HG03039 (cell line): ENCODE data around the gene DCAF15.
"Not testable (repeated sequence)": the region's sequence is repeated elsewhere in the genome, so short reads cannot be mapped to it uniquely, and the experiment has no call there.

Experiments used
- ATAC-seq: cut with Tn5 transposase; IDR thresholded peaks from one replicate; pipeline ENCODE4 v1.9.1; 2021; ENCODE audit warnings: mild to moderate bottlenecking, moderate library complexity; ENCODE audit not compliant: unreplicated experiment

Gene DCAF15, protein sequence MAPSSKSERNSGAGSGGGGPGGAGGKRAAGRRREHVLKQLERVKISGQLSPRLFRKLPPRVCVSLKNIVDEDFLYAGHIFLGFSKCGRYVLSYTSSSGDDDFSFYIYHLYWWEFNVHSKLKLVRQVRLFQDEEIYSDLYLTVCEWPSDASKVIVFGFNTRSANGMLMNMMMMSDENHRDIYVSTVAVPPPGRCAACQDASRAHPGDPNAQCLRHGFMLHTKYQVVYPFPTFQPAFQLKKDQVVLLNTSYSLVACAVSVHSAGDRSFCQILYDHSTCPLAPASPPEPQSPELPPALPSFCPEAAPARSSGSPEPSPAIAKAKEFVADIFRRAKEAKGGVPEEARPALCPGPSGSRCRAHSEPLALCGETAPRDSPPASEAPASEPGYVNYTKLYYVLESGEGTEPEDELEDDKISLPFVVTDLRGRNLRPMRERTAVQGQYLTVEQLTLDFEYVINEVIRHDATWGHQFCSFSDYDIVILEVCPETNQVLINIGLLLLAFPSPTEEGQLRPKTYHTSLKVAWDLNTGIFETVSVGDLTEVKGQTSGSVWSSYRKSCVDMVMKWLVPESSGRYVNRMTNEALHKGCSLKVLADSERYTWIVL

DNA sequence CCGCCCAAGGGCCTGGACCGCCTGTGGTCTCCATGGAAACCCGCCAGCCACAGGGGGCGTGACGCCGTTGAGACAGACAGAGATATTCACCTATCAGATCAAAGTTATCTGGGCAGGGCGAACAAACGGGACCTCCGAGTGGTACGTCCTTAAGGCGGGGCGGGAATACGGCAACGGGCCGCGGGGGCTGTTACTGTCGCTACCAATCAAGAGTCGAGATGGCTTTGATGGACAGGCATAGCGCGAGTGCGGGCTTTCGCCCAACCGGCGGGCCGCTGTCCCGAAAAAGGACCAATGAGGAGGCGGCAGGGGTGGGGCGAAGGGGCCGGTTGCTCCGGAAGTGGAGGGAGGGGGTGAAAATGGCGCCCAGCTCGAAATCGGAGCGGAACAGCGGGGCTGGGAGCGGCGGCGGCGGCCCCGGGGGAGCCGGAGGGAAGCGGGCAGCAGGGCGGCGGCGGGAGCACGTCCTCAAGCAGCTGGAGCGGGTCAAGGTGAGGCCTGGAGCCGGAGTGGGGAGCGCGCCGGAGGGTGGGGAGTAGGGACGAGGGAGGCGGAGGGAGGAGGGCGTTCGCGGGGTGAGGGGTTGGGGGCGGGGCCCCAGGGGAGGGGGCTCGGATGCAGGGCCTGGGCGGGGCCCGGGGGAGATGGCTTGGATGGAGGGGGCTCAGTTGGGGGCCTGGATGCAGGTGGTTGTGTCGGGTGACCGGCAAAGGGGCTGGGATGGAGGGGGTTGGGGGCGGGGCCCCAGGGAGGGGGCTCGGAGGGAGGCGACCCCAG, at the start of gene DCAF15:
DCAF15 (plus strand) TSS at position 356 of the 777 bp plus-strand sequence; CDS start at position 360, 4 bp downstream.
- peak; percentile 92 for ATAC-seq

- no peak for ATAC-seq
Observed at GRCh38 chr19:13902993-13903555, 49.2 kb upstream of the DCAF15 start.

DNA sequence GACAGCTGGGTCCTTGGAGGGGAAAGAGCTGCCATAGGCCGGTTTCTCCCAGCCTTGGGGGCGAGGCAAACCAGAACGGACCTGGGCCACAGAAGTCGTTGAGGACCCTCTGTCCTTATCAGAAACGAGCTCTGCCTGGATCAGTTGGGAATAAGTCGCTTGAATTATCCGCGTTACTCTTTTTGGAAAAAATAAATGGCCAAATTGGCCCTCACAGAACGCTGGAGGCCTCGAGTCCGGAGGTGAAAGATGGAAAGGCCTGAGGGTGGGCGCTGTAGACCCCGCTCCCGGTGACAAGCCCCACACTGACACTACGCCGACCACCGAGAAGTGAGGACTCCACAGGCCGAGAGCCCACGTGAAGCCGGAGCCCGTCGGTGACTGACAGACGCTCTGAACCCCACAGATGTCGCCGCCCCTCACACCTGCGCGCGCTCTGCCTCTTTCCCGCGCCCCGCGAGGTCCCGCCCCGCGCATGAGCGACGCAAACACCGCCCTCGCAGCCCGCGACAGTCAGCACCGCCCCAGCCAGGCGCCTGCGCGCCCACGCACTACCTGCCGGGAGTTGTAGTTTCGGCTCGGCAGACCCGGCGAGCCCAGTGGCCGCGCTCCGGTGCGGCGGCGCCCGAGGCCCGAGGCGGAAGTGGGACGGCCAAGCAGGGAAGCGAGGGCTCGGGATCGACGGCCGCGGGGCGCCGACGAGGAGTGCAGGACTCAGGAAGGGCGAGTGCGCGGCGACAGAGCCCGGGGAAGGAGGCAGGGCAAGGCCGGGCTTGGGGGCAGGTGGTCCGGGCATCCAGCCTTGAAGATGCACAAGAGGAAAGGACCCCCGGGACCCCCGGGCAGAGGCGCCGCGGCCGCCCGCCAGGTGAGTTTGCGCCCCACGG, 46.4 kb upstream of the DCAF15 start, which contains the start of the genes BRME1 and CC2D1A:
BRME1 (minus strand) TSS at position 484 of the 887 bp plus-strand sequence. CDS start 1,225 bp downstream, outside the sequence.
CC2D1A (plus strand) TSS at position 568 of the 887 bp plus-strand sequence; CDS start at position 809, 241 bp downstream.
- peak; percentile 81 for ATAC-seq

- ATAC-seq = peak; percentile 17
Observed at GRCh38 chr19:13906521-13906904, 45.8 kb upstream of the DCAF15 start.

- ATAC-seq = no peak
Observed at GRCh38 chr19:13906910-13907309, 45.4 kb upstream of the DCAF15 start.

GRCh38 chr19:13908674-13909073, 43.6 kb upstream of the DCAF15 start:
- no peak for ATAC-seq

DNA sequence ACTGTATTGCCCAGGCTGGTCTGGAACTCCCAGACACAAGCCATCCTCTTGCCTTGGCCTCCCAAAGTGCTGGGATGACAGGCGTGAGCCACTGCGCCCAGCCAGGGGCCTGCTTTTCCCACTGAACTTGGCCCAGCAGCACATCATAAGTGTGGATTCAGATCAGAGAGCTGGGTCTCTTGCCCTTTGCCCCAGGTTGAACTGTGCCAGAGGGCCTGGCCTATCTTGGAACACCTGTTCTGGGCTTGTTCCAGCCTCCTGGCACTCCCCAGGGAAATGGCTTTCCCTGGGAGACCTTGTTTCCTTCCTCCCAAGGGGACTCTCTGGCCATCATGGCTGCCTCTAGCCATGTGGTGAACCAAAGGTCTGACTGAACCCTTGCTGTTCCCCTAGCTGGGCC, 42.9 kb upstream of the DCAF15 start:
- ATAC-seq = no peak

- no peak for ATAC-seq
Observed at GRCh38 chr19:13913352-13913751, 39.0 kb upstream of the DCAF15 start.

- no peak for ATAC-seq
Observed at GRCh38 chr19:13914777-13915176, 37.5 kb upstream of the DCAF15 start.

DNA sequence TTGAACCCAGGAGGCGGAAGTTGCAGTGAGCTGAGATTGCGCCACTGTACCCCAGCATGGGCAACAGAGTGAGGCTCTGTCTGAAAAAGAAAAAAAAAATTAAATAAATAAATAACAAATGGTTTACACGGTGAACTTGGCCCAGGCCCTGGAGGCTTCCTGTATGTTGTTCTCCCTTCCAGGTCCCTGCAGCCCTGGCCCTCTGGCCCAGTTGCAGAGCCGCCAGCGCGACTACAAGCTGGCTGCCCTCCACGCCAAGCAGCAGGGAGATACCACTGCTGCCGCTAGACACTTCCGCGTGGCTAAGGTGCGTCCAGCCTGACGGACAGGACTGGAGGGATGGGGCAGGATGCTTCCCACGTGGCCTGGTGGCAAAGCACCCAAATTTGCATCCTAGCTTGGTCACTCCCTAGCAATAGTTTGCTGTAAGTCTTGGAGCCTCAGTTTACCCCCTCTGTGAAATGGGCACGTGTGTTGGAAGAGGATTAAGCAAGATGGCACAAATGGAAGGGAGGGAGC, 34.4 kb upstream of the DCAF15 start:
- no peak for ATAC-seq

DNA sequence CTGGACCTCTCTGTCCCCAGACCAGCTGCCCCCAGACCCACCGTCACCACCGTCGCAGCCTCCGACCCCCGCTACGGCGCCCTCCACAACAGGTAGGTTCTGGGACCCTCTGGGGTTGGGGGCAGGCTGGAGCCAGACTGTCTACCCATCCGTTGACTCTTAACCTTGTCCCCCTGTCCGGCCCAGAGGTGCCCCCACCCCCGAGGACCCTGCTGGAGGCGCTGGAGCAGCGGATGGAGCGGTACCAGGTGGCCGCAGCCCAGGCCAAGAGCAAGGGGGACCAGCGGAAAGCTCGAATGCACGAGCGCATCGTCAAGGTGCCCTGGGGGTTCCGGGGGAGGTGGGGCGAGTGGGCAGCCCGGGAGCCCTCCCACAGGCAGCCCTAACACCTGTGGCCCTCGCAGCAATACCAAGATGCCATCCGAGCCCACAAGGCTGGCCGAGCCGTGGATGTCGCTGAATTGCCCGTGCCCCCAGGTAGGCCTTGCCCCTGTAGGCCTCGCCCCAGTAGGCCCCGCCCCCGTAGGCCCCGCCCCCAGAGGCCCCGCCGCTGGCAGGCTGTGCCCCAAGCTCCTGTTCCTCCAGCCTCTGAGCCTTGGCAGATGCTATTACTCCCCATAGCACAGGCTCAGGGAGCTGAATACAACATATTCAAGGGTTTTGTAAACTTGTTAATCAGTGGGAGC, 33.4 kb upstream of the DCAF15 start:
- no peak for ATAC-seq

DNA sequence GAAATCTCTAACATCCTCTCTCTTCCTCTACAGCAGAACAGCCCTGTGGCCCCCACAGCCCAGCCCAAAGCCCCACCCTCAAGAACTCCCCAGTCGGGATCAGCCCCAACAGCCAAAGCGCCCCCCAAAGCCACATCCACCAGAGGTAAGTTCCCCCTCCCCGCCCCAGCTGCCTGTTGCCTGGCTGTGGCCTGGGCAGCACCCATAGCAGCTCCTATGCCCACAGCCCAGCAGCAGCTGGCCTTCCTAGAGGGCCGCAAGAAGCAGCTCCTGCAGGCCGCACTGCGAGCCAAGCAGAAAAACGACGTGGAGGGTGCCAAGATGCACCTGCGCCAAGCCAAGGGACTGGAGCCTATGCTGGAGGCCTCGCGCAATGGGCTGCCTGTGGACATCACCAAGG, 31.8 kb upstream of the DCAF15 start:
- ATAC-seq = no peak

- ATAC-seq = no peak
Observed at GRCh38 chr19:13920940-13921747, 31.2 kb upstream of the DCAF15 start.

GRCh38 chr19:13922118-13922517, 30.2 kb upstream of the DCAF15 start:
- ATAC-seq = not testable (repeated sequence)

- ATAC-seq = no peak
Observed at GRCh38 chr19:13923194-13923987, 28.9 kb upstream of the DCAF15 start.

- ATAC-seq = no peak
Observed at GRCh38 chr19:13926010-13926409, 26.3 kb upstream of the DCAF15 start.

DNA sequence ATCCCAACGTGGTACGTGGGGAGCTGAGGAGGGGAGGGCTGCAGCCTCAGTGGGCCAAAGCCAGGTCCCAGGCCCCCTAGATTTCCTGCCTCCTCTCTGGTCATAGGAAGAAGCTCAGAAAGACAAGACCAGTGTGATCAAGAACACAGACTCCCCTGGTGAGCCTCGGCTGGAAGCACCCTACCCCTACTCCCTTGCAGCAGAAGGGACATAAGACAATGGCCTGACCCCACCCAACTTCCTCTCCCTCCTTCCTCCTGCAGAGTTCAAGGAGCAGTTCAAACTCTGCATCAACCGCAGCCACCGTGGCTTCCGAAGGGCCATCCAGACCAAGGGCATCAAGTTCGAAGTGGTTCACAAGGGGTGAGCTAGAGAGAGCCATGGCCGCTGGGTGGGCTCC, 25.6 kb upstream of the DCAF15 start:
- ATAC-seq = no peak

DNA sequence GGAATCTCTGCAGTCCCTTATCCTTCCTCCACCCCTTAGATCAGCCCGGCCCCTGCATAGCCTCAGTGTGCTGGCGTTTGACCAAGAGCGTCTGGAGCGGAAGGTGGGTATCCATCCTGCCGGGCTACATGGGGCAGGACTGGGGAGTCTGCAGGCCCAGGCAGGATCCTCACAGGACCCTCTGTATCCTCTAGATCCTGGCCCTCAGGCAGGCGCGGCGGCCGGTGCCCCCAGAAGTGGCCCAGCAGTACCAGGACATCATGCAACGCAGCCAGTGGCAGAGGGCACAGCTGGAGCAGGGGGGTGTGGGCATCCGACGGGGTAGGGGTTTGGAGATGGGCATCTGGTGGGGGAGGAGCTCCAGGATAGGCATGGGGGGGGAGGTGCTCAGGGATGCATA, 23.0 kb upstream of the DCAF15 start:
- ATAC-seq = no peak
